PFSK-1 (cell line): ENCODE measurements around the gene NPAS2.

Experiments used
- FOXP2 ChIP-seq: optimal IDR thresholded peaks from 2 replicates; pipeline ENCODE3; 2011; ENCODE audit warnings: borderline replicate concordance, control low read depth, inconsistent platforms; ENCODE audit not compliant: insufficient read depth; ENCODE audit errors: extremely low read length, extremely low read depth
- POLR2AphosphoS5 ChIP-seq: IDR thresholded peaks from 2 replicates; pipeline ENCODE4 v1.6.1; 2012; ENCODE audit warnings: low read depth, mild to moderate bottlenecking, control low read depth, low read length, moderate library complexity
- SIN3A ChIP-seq: IDR thresholded peaks from 2 replicates; pipeline ENCODE4 v1.6.1; 2012; ENCODE audit warnings: mild to moderate bottlenecking, low read length, moderate library complexity, borderline replicate concordance; ENCODE audit not compliant: insufficient read depth
- TAF1 ChIP-seq: IDR thresholded peaks from 2 replicates; pipeline ENCODE4 v1.6.1; 2012; ENCODE audit warnings: low read length, control low read depth, borderline replicate concordance; ENCODE audit not compliant: insufficient read depth
- TF ChIP-seq, protein P1 (sequence below), 2 experiments: IDR thresholded peaks; 2 replicates each; pipeline versions ENCODE4 v1.6.1 to v1.8.0; 2011 to 2012; ENCODE audit warnings: low read depth in 2 of 2, low read length in 2 of 2, control low read depth in 1 of 2, inconsistent platforms in 1 of 2, mild to moderate bottlenecking in 1 of 2, moderate library complexity in 1 of 2; ENCODE audit not compliant: insufficient read depth in 1 of 2

NPAS2 gene

GRCh38 chr2:100962366-100963025 is 142.6 kb downstream of the NPAS2 start:
- TF ChIP-seq FOXP2 (no peak), SIN3A (no peak), TAF1 (no peak), POLR2AphosphoS5 (no peak)
- TF ChIP-seq, protein P1, sequence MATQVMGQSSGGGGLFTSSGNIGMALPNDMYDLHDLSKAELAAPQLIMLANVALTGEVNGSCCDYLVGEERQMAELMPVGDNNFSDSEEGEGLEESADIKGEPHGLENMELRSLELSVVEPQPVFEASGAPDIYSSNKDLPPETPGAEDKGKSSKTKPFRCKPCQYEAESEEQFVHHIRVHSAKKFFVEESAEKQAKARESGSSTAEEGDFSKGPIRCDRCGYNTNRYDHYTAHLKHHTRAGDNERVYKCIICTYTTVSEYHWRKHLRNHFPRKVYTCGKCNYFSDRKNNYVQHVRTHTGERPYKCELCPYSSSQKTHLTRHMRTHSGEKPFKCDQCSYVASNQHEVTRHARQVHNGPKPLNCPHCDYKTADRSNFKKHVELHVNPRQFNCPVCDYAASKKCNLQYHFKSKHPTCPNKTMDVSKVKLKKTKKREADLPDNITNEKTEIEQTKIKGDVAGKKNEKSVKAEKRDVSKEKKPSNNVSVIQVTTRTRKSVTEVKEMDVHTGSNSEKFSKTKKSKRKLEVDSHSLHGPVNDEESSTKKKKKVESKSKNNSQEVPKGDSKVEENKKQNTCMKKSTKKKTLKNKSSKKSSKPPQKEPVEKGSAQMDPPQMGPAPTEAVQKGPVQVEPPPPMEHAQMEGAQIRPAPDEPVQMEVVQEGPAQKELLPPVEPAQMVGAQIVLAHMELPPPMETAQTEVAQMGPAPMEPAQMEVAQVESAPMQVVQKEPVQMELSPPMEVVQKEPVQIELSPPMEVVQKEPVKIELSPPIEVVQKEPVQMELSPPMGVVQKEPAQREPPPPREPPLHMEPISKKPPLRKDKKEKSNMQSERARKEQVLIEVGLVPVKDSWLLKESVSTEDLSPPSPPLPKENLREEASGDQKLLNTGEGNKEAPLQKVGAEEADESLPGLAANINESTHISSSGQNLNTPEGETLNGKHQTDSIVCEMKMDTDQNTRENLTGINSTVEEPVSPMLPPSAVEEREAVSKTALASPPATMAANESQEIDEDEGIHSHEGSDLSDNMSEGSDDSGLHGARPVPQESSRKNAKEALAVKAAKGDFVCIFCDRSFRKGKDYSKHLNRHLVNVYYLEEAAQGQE (IDR thresholded peaks at IDR 0.05; ENCODE audit: insufficient read depth in 1 of 2, low read depth in 2 of 2, low read length in 2 of 2): no peak

- no peak for TF ChIP-seq FOXP2
- TF ChIP-seq, protein P1 (IDR thresholded peaks at IDR 0.05; ENCODE audit: insufficient read depth in 1 of 2, low read depth in 2 of 2, low read length in 2 of 2): no peak
- no peak for TF ChIP-seq TAF1
- TF ChIP-seq POLR2AphosphoS5: no peak
- TF ChIP-seq SIN3A: no peak
Observed at GRCh38 chr2:100963026-100963375, 143.1 kb downstream of the NPAS2 start.

DNA sequence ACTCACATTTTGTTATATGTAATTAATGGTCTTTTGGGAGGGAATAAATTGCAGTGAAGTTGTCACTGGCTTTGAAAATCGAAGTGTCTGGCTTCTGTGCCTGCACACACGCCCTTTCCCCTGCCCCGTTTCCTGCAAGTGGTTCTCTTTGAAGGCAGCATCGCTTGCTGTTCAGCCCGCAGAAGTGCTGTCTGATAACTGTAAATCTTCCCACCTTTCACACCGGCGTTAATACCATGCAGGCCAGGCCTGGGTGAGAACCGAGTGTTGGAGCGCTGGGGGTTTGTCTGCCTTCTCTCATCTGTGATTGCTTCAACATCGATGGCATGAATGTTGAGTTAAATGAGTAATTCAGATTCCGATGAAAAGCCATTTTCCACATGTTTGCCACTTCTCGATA is 144.3 kb downstream of the NPAS2 start:
- no peak for TF ChIP-seq FOXP2

GRCh38 chr2:100964681-100965169 is 144.8 kb downstream of the NPAS2 start:
- no peak for TF ChIP-seq FOXP2
- TF ChIP-seq TAF1: no peak
- TF ChIP-seq, protein P1 (IDR thresholded peaks at IDR 0.05; ENCODE audit: insufficient read depth in 1 of 2, low read depth in 2 of 2, low read length in 2 of 2): no peak
- no peak for TF ChIP-seq POLR2AphosphoS5
- no peak for TF ChIP-seq SIN3A

- TF ChIP-seq POLR2AphosphoS5 (no peak), SIN3A (no peak), TAF1 (no peak), FOXP2 (no peak)
- TF ChIP-seq, protein P1 (IDR thresholded peaks at IDR 0.05; ENCODE audit: insufficient read depth in 1 of 2, low read depth in 2 of 2, low read length in 2 of 2): no peak
Observed at GRCh38 chr2:100965596-100965995, 145.7 kb downstream of the NPAS2 start.
